NK-92 treated with Interleukin-12 subunit alpha and Interleukin-12 subunit beta, amount 100 ng/mL, for 24 hours (cell line): Measurements from ENCODE around the gene GLYATL2.

Experiments
- DNase-seq: peaks from one replicate; lab custom pipeline; 2025; lab: John Stamatoyannopoulos, UW

GLYATL2 gene, protein sequence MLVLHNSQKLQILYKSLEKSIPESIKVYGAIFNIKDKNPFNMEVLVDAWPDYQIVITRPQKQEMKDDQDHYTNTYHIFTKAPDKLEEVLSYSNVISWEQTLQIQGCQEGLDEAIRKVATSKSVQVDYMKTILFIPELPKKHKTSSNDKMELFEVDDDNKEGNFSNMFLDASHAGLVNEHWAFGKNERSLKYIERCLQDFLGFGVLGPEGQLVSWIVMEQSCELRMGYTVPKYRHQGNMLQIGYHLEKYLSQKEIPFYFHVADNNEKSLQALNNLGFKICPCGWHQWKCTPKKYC

DNA sequence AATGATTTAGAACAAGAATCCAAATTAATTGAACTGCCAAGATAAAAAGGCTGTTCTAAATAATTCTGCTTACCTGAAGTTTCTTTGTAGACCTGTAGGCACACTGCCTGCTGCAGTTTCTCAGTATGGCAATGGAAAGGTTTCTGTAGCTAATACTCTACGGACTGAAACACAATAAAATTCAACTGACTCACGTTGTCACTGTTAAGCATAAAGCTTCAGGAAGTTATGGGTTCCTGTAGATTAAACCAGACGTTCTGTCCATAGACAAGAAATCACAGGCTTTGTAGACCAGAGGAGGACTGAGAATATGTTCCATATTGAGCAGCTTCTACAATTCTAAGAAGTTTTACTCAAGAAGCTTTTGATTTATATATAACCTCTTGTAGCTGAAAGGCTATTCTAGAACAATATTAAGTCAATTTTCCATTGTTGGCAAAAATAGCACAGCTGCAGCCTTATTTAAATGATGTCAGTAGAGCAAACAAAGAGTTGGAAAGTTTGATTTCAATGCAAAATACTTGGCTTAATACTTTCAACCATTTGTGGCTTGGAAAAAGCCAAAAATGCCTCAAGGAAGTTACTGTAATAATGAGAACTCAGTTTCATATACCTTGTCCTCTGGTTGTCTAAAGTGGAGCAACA is at the start of gene GLYATL2:
Gene GLYATL2, minus strand, starts transcription at position 344 of the 645 bp plus-strand sequence. CDS start 5,092 bp downstream, outside the sequence.
- no peak for DNase-seq

DNA sequence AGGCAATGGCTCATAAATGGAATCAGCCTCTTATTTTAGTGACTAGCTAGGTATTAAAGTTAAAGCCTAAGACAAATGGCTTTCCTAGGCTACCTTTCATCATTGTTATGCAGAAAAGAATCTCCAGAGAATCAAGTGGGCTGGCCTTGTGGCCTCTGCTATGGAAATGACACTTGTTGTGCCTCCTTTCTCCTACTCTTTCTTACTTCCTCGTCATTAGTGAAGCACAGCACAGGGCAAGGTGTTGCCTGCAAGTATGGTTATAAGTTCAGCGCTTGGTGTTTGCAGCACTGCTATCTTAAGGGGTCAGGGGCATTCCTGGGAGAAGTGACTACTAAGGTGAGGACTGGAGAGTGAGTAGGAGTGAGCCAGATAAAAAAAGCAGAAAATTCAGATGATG is 49.4 kb upstream of the GLYATL2 start:
- no peak for DNase-seq

DNA sequence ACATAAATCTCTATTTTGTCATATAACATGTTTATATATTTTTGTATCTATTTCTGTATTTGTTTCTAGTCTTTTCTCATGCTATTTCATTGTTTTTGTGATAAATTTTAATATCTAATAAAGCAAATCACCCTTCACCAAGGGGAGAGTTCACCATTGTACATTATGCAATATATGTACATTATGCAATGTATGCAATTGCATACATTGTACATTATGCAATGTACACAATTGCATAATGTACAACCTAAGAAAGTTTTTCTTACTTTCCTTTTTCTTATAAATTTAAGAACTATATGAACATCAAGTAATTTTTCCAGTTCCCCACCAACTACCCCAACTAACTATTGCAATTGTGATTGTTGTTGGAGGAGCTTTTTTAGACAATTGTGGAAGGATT is 44.1 kb upstream of the GLYATL2 start:
- no peak for DNase-seq

DNA sequence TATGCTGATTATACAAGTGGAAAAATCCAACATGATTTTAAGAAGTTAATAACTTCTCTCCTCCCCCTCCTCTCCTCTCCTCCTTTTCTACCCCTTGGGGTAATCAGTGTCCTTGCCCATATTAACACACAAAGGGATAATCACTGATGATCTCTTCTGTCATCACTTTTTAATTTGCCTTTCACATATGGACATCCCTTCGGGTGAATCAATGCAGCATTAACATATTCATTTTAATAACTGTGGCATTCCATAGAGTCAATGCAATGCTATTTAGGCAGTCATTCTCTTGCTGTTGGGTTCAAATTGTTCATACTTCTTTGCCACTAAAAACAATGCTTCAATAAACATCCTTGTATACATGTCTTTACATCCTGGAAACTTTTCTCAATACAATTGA is 42.9 kb upstream of the GLYATL2 start:
- no peak for DNase-seq

DNA sequence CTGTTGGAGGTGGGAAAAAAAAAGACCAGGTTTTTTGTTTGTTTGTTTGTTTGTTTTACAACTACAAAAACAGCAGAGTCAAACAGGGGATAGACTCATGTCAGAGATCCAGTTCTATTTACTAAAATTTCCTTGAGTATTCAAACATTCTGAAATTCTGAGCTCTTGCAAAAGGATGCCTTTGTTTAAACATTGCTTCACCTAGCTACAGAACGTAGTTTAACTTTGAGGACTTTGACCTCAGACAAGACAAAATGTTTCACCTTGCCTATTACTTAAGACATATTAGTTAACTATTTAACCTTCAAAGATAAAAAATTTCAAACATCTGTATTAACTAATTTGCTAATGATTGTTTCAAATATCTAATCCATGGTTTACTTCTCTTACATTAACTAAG is 36.1 kb upstream of the GLYATL2 start:
- no peak for DNase-seq

DNA sequence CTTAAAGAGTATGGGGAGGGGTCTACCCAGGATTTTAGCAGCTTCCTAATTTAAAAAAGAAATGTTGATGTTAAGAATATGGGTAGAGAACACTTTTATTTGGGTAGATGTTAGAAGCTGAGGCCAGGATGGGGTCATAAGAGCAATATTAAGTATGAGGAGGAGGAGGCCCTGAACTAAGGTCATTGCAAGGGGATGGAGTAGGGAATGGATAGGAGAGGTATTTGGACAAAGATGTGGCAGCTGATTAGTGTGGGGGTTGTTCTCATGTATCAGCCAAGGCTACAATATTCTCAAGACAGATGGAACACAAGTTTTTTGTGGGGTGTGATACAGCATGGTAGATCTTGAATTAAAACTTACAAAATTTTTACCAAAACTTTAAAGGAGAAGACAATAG is 35.7 kb upstream of the GLYATL2 start:
- no peak for DNase-seq

DNA sequence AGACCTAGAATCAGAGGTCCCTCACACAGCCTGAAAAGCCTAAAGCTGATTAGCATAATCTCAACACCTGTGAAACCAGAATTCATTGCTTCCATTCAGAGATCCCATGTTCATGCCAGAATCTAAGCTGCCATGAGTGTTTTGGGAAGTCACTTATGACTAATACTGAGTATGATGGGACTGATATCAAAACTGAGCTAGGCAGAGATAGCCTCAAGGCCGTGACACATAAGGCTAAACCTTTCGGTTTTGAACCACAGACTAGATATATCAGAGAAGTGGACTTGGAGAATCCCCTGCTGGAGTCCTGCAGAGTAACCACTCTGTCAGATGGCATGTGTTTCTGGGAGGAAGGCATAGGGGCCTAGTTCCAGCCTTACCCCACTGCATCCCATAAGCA is 23.1 kb upstream of the GLYATL2 start:
- DNase-seq, result no peak

DNA sequence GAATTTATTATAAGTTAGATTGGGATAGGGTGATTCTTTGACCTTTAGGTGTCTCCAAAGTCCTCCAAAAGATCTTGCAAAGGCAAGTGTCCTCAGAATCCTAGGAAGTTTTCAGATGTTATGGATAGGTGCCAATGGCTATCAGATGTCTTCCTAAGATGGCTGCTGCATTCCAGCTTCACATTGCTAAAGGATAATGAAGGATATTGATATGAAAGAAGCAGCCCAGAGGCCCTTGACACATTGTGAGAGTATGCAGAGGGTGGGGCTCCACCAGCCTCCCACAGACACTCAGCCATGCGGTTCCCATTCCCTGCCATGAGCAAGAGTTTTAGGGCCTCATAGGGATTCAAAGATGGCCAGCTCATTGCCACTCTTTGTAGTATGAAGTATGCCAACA is 22.3 kb upstream of the GLYATL2 start:
- no peak for DNase-seq

DNA sequence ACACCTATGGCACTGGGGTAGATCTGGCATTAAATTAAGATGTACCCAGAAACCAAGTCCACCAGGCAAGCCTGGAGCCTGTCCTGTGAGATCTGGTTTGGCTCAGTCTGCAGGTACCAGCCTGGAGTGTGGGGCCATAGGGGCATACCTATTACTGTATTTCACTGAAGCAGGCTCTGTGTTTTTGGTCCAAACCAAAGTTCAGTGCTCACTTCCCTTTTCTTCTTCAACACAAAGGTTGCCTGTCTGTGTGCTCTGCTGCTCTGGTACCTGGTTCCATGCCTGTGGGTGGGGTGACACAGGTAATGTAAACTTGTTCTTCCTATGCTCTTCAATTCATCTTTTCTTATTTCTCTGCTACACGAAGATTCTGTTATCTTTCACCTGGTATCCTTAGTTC is 19.8 kb upstream of the GLYATL2 start:
- no peak for DNase-seq

DNA sequence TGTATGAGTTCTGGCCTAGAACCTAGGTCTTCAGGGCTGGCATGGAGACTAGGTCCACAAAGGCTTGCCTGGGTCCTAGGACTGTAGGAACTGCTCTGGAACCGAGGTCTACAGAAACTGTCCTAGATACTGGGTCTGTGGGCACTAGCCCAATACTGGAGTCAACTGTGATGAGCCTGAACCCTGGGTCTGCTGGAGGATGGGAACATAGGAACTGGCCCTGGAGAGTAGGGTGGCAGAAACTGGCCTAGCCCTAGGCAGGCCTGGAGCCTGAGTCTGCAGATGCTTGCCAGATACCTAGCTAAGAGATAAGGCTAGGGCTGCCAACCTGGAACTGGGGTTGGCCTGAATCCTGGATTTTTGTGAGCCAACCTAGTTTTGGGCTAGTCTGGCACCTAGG is 19.2 kb upstream of the GLYATL2 start:
- DNase-seq, result no peak

DNA sequence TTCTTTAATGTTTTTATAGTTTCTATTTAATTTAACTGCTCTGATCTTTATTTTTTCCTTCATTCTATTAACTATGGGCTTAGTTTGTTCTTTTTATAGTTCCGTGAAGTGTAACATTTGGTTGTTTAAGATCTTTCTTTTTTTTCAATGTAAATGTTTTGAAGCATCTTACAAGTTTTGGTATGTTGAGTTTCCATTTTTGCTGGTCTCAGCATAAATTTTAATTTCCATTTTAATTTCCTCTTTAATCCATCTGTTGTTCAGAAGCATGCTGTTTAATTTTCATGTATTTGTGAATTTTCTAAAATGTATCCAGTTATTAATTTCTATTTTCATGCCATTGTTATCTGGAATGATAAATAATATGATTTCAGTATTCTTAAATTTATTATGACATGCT is 17.0 kb upstream of the GLYATL2 start:
- DNase-seq, result no peak

DNA sequence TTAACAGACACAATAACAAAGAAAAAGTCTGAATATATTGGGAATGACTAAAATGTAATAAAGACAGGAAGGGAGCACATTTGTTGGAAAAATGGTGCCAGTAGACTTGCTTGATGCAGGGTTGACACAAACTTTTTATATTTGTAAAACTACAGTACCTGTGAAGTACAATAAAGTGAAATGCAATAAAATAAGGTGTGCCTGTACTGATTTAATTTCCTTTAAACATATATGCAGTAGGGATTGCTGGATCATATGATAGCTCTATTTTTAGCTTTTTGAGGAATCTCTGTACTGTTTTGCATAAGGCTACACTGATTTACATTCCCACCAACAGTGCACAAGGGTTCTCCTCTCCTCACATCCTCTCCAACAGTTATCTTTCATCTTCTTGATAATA is 12.3 kb upstream of the GLYATL2 start:
- DNase-seq, result no peak

DNA sequence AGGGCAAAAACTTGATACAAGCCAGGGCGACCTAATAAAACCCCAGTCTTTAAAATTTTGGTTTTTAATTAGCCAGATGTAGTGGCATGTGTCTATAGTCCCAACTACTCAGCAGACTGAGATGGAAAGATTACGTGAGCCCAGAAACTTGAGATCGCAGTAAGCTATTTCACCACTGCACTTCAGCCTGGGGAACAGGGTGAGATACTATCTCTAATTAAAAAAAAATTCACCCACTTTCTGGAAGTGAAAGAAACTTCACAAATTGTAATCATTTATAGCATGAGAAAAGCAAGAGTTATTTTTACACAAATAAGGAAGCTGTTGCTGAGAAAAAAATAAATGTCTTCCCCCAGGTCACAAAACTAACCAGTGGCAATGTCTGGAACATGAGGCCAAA is 882 bp upstream of the GLYATL2 start:
- DNase-seq, result no peak

DNA sequence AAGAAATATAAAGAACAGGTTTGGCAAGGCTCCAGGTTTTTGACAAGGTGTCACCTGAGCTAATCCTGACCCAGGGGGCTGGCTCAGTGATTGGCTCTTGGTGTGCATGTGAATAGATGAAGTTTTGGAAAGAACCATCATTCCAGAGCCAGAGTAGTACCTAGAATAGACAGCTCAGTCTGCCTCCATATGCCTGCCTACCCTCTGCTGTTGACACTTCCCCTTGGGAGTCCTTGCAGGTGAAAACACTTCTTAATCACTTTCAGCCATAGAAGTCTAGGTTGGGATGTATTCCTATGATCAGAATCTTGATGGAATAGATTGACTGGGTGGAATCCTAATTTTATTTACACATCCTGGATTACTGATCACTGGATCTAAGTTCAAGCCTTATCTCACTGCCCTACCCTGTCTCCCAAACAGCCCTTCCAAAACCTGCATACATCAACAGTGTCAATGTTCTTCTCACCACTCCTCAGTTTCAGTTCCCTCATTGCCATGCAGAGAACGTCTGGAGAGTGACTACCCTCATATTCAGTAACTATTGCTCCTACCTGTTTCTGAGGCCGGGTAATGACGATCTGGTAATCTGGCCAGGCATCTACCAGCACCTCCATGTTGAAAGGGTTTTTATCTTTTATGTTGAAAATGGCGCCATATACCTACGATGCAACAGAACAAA is 6.7 kb downstream of the GLYATL2 start:
- DNase-seq, result no peak

DNA sequence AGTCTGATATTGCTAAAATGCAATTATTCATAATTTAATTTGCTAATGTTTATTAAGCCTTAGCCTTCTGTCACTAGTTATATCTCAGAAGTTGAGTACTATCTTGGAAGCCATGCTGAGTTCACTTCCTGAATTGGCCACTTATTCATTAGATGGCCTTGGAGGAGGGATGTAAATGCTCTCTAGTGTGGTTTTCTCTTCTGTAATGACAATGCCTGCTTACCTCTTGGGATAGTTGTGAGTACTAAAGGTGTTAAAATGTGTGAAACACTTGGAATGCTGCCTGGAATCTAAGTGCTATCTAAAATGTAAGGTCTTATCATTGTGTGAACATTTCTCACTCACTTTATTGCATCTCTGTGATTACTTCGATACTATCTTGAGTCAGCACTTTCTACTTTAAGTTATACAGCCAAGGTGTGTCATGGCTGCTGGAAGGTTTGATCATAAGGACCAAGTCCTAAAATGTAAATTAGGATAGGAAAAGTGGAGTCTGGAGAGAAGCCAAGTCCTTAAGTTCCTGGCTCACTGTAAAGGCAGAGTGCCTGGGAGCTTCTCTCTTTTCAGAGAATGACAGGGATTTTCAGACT is 12.4 kb downstream of the GLYATL2 start:
- no peak for DNase-seq

DNA sequence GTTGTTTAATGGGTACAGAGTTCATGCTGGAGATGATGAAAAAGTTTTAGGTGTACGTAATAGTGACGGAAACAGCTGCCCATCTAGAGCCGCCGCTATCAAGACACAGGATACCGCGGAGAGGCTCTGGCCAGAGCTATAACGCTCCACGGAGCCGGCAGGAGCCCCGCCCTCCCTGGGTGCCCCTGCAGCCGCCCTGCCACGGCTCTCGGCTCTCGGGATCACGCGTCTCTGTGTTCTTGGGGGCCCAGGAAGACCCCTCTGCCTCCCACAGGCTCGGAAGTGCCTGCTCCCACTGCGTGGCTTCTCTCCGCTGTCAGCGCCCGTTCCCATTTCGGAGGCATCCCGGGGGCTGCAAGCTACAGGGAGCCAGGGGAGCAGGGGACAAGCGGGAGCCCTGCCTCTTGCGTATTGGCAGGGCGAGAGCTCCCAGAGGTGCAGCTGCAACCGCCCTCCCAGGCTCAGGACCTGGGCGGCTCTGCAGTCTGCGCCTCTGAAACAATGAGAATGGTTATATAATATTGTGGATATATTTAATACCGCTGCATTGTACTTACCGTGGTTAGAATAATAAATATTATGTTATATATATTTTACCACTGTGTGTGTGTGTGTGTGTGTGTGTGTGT is 13.7 kb downstream of the GLYATL2 start:
- DNase-seq, result no peak

DNA sequence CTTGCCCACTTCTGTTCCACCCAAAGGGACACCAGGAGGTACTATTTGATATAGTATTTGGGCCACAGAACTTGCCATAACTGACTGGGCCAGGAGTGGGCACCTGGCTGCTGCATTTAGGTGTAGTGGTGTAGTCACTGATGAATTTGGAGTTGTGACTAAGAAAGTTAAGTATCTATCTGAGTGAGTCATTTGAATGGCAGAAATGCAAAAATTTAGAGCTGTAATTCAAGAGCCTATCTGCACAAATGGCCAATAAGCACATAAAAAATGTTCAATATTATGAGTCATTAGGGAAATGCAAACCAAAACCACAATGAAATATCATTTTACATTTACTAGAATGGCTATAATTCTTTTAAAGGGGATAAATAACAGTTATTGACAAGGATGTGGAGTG is 14.7 kb downstream of the GLYATL2 start:
- no peak for DNase-seq

DNA sequence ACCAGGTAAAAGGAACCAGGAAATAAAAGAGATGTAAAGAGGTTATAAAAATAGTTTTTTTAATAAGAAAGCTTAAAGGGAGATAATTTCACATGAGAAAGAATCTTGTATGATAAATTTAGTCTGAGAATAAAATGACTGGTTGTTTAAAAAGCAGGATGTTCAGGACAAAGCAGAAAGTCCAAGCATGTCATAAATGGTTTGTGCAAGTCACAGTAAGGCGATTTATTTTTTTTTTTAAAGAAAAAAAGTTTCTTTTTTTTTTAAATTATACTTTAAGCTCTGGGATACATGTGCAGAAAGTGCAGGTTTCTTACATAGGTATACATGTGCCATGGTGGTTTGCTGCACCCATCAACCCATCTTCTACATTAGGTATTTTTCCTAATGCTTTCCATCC is 30.8 kb downstream of the GLYATL2 start:
- no peak for DNase-seq

DNA sequence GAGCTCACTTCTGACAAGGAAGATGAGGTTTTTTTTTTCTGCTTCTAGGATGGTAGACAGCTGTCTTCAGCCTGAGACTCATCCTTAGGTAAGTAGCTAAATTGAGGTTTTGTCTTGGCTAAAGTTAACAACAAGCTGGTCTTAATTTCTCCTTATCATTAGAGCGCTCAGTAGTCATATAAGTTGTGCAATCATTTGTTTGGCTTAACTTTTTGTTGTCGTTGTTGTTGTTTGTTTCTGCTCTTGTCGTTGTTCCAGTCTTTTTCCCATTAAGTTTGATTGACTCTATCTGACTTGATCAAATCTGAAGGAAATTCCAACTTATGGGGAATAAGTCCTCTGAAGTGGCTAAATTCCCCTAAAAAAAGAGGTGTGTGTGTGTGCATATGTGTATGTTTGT is 33.0 kb downstream of the GLYATL2 start:
- DNase-seq, result no peak

DNA sequence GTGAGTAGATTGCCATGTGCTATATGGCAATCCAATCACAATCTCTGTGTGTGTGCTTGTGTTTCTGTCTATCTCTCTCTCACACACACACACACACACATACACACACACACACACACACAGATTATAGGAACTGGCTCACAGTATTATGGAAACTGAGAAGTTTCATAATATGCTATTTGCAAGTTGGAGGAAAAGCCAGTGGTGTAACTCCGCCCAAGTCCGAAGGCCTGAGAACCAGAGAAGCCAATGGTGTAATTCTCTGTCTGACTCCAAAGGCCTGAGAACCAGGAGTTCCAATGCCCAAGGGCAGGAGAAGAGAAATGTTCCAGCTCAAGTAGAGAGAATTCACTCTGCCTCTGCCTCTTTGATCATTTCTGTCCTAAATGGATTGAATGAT is 37.2 kb downstream of the GLYATL2 start:
- DNase-seq, result no peak

DNA sequence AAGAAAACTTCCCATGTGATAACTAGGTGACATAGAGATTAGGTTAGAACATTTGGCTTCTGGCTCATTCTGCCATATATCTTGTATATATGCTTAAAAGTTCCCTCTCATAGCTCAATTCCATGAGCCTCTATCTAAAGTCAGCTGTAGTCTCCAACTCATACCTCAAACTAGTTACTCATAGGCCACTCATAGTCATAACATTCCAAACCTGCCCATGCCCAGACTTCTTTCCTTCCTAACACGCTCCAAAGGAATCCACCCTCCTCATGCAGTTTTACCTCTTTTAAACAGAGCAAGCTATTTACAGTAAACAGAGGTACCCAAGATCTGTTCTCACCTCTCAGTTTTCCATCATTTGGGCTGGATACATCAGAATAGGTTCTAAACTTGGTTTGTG is 39.4 kb downstream of the GLYATL2 start:
- no peak for DNase-seq

DNA sequence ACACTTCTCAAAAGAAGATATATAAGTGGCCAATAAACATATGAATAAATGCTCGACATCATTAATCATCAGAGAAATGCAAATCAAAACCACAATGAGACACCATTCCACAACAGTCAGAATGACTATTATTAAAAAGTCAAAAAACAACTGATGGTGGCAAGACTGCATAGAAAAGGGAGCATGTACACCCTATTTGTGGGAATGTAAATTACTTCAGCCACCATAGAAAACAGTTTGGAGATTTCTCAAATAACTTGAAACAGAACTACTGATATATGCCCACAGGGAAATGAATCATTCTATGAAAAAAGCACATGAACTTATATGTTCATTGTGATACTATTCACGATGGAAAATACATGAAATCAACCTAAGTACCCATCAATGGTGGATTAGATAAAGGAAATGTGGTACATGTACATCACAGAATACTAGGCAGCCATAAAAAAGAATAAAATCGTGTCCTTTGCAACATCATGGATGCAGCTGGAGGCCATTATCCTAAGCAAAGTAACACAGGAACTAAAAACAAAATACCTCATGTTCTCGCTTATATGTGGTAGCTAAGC is 42.4 kb downstream of the GLYATL2 start:
- no peak for DNase-seq
